Measurements from ENCODE around the gene KCNJ10. TPM values are rescaled to one million over a fixed set of nuclear protein-coding genes. Genes with fewer than 3 reads are reported as not detected.

The KCNJ10 gene
- total RNA-seq, 8 experiments from 2014 or later, result 0.18 to 3.9 (median 0.50) TPM

DNA sequence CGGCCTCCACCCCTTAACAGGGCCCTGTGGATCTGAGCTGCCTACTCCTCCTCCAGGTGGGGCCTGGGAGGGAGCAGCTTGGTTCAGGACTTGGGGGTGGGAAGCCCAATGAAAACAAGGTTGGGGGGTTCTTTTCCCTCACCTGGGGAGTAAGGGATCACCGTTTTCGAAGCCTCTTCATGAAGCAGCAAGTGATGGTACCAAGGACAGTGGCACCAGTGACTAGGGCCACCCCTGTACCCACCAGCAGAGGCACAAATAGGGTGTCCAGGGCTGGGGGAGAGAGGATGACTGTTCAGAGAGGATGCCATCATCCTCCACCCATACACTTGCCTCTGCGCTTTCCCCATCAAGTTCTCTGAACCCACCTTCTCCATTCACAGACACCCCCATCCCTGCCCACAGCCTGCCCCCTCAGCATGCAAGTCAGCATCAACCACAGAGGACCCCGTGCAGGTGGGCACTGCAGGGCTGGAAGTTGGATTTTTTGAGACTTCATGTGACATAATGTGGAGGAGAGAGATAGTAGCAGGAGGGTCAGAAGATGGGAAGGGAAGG lies 21.8 kb upstream of the KCNJ10 start:
- Histone ChIP-seq H3K27ac (no peak overlapping the region), H3K4me3 (no peak overlapping the region), H3K4me1 (replicated peaks in 1 of 2) (peaks cover 15 to 17% of the 10 kb centered on the region in 2 donors)
- in situ Hi-C loops (cut with MboI; ENCODE audit: low pct_unique_long_range_greater_than_20kb in 2 of 9, low sequenced_read_pairs in 9 of 9, unreplicated experiment in 9 of 9), result loop anchor here in 3 of 9 experiments (25.0 kb wide), 3 partner anchors 121 to 271 kb away; partner anchors contain the start of genes IGSF9 (in 2 of the 3), TAGLN2 (in 2 of the 3), NHLH1 (in 1 of the 3) and PEA15 (in 1 of the 3)
- 50 to 100% (median 78%) methylated on average over 1 to 4 of the region's 5 CpGs; no CpG with 5 or more reads in 6 of the 10 experiments for WGBS, 10 experiments
- no peak for ATAC-seq (replicated peaks in 6 of 8)

DNA sequence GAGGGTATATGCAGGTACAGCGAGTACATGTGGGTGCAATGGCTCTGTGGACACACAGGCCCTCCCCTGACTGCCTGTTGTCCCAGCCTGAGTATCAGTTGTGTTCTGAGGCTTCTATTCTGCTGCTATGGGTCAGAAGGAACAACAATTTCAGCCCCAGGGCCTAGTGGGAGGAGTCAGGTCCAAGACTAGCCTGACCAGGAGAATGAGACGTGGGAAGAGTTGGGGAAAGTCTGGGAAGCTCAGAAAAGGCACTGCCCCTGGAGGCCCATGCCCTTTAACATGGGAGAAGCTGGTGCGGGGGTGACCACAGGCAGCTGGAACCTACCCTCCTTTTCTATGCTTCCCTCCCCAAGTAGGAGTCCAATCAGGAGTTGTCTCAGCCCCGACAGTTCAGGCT lies 20.8 kb upstream of the KCNJ10 start:
- Histone ChIP-seq H3K4me1 (replicated peaks in 1 of 2) (peaks cover 8 to 11% of the 10 kb centered on the region in 2 donors), H3K27ac (no peak overlapping the region), H3K4me3 (no peak overlapping the region)
- peak in 3 of 8 experiments; percentile 28 to 51 (median 49) for ATAC-seq (replicated peaks in 6 of 8)
- 17 to 100% (median 89%) methylated on average over 1 to 3 of the region's 4 CpGs; no CpG with 5 or more reads in 5 of the 10 experiments for WGBS, 10 experiments
- in situ Hi-C loops (cut with MboI; ENCODE audit: low pct_unique_long_range_greater_than_20kb in 2 of 9, low sequenced_read_pairs in 9 of 9, unreplicated experiment in 9 of 9), result loop anchor here in 3 of 9 experiments (25.0 kb wide), 3 partner anchors 122 to 272 kb away; partner anchors contain the start of genes IGSF9 (in 2 of the 3), TAGLN2 (in 2 of the 3), NHLH1 (in 1 of the 3) and PEA15 (in 1 of the 3)

- in situ Hi-C loops (cut with MboI; ENCODE audit: low pct_unique_long_range_greater_than_20kb in 2 of 9, low sequenced_read_pairs in 9 of 9, unreplicated experiment in 9 of 9), result loop anchor here in 3 of 9 experiments (25.0 kb wide), 3 partner anchors 122 to 272 kb away; partner anchors contain the start of genes IGSF9 (in 2 of the 3), TAGLN2 (in 2 of the 3), NHLH1 (in 1 of the 3) and PEA15 (in 1 of the 3)
- 65 to 100% (median 83%) methylated on average over 1 to 3 of the region's 3 CpGs; no CpG with 5 or more reads in 3 of the 10 experiments for WGBS, 10 experiments
- H3K4me1 ChIP-seq (replicated peaks in 1 of 2), result peaks cover 3 to 7% of the 10 kb centered on the region in 2 donors
- no peak for ATAC-seq (replicated peaks in 6 of 8)
- H3K4me3 ChIP-seq, result no peak overlapping the region
- no peak overlapping the region for H3K27ac ChIP-seq
Observed at GRCh38 chr1:160089883-160090282, 19.9 kb upstream of the KCNJ10 start.

DNA sequence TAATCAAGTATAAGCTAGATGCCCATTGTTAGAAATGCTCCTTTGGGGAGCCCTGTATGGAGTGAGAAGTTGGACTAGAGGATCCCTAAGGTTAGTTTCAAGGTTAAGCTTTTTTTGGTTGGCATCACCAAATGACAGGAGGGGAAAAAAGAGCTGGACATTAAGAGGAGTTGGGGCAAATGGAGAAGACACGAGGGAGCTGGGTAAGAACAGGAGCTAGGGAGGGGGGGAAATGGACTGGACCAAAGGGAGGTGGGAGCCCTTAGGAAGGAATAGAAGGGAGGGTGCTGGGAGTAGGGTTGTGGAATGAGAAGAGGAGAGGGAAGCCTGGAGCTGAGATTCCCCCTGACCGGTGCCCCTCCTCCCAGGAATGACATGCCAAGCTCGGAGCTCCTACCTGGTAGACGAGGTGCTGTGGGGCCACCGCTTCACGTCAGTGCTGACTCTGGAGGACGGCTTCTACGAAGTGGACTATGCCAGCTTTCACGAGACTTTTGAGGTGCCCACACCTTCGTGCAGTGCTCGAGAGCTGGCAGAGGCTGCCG lies 17.2 kb upstream of the KCNJ10 start:
- in situ Hi-C loops (cut with MboI; ENCODE audit: low pct_unique_long_range_greater_than_20kb in 2 of 9, low sequenced_read_pairs in 9 of 9, unreplicated experiment in 9 of 9), result loop anchor here in 3 of 9 experiments (25.0 kb wide), 3 partner anchors 125 to 275 kb away; partner anchors contain the start of genes IGSF9 (in 2 of the 3), TAGLN2 (in 2 of the 3), NHLH1 (in 1 of the 3) and PEA15 (in 1 of the 3)
- no peak overlapping the region for H3K27ac ChIP-seq
- H3K4me3 ChIP-seq, result no peak overlapping the region
- no peak for ATAC-seq (replicated peaks in 6 of 8)
- peaks cover 3 to 7% of the 10 kb centered on the region in 2 donors for H3K4me1 ChIP-seq (replicated peaks in 1 of 2)
- WGBS, 10 experiments, result 20 to 100% (median 90%) methylated on average over 1 to 5 of the region's 12 CpGs; no CpG with 5 or more reads in 3 of the 10 experiments

DNA sequence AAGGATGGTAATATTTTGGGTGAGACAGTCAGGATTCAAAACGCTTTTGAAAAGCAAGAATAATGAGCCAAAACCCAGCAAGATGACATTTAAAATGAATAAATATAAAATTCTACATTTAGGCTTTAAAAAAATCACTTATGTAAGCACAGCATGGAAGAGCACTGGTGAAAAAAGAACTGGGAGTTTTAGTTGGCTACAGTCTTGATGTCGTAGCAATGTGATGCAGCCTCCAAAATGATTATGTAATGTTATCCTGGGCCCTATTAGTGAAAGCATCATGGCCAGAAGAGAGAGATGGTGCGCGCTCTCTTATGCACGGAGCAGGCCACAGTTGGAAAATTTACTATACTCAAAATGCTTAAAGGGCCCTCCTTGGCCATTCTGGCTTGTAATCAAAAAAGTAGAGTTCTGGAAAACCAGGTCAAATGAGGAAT lies 16.5 kb upstream of the KCNJ10 start:
- 0 to 86% (median 61%) methylated on average over 1 to 5 of the region's 5 CpGs for WGBS, 10 experiments
- H3K4me3 ChIP-seq, result no peak overlapping the region
- no peak overlapping the region for H3K27ac ChIP-seq
- in situ Hi-C loops (cut with MboI; ENCODE audit: low pct_unique_long_range_greater_than_20kb in 2 of 9, low sequenced_read_pairs in 9 of 9, unreplicated experiment in 9 of 9), result loop anchor here in 3 of 9 experiments (25.0 kb wide), 3 partner anchors 126 to 276 kb away; partner anchors contain the start of genes IGSF9 (in 2 of the 3), TAGLN2 (in 2 of the 3), NHLH1 (in 1 of the 3) and PEA15 (in 1 of the 3)
- H3K4me1 ChIP-seq (replicated peaks in 1 of 2), result peaks cover 9 to 12% of the 10 kb centered on the region in 2 donors
- ATAC-seq (replicated peaks in 6 of 8), result no peak

DNA sequence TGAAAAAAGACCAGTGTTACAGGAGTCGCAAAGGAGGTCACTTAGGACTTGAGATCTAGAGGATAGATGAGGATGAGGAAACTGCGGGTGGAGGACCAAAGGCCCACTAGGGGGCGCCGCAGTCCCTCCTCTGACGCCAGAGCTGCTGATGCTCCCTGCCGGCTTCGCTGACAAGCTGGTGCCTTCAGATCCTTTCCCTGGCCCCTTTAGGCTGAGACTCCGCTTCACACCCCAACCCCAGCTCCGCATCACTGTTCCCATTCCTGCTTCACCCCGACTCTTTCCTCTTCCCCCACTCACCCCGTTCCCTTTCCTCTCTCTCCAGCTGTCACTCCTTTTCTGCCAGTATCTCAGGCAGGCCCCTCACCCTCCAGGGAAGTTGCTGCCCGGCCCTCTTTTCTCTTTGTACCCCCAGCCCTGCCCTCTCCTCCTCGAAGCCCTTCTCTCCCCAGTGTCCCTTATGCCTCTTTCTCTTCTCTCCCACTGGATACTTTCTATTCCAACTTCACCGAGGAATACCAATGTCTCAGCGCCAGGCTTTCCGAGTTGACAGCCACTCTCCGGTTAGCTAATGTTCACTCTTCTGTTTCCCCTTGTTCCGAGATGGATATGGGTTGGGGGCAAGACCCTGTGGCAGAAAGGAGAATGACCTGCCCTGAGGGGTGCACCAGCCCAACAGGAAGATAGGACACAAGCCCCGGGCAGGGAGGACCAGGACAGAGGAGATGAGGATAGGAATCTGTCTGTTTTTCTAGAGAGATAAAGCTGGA lies 15.9 kb upstream of the KCNJ10 start:
- ATAC-seq (replicated peaks in 6 of 8), result peak; percentile 49 to 92 (median 58)
- H3K4me1 ChIP-seq (replicated peaks in 1 of 2), result peaks cover 13 to 15% of the 10 kb centered on the region in 2 donors
- no peak overlapping the region for H3K4me3 ChIP-seq
- H3K27ac ChIP-seq, result no peak overlapping the region
- in situ Hi-C loops (cut with MboI; ENCODE audit: low pct_unique_long_range_greater_than_20kb in 2 of 9, low sequenced_read_pairs in 9 of 9, unreplicated experiment in 9 of 9), result loop anchor here in 3 of 9 experiments (25.0 kb wide), 3 partner anchors 126 to 276 kb away; partner anchors contain the start of genes IGSF9 (in 2 of the 3), TAGLN2 (in 2 of the 3), NHLH1 (in 1 of the 3) and PEA15 (in 1 of the 3)
- 18 to 100% (median 48%) methylated on average over 1 to 11 of the region's 19 CpGs for WGBS, 10 experiments

- peaks cover 17 to 19% of the 10 kb centered on the region in 2 donors for H3K4me1 ChIP-seq (replicated peaks in 1 of 2)
- ATAC-seq (replicated peaks in 6 of 8), result no peak
- in situ Hi-C loops (cut with MboI; ENCODE audit: low pct_unique_long_range_greater_than_20kb in 2 of 9, low sequenced_read_pairs in 9 of 9, unreplicated experiment in 9 of 9), result loop anchor here in 3 of 9 experiments (25.0 kb wide), 3 partner anchors 127 to 277 kb away; partner anchors contain the start of genes IGSF9 (in 2 of the 3), TAGLN2 (in 2 of the 3), NHLH1 (in 1 of the 3) and PEA15 (in 1 of the 3)
- H3K4me3 ChIP-seq, result no peak overlapping the region
- WGBS, 10 experiments, result 64 to 100% (median 94%) methylated on average over 1 to 7 of the region's 30 CpGs; no CpG with 5 or more reads in 4 of the 10 experiments
- H3K27ac ChIP-seq, result no peak overlapping the region
Observed at GRCh38 chr1:160084771-160085321, 14.9 kb upstream of the KCNJ10 start.

DNA sequence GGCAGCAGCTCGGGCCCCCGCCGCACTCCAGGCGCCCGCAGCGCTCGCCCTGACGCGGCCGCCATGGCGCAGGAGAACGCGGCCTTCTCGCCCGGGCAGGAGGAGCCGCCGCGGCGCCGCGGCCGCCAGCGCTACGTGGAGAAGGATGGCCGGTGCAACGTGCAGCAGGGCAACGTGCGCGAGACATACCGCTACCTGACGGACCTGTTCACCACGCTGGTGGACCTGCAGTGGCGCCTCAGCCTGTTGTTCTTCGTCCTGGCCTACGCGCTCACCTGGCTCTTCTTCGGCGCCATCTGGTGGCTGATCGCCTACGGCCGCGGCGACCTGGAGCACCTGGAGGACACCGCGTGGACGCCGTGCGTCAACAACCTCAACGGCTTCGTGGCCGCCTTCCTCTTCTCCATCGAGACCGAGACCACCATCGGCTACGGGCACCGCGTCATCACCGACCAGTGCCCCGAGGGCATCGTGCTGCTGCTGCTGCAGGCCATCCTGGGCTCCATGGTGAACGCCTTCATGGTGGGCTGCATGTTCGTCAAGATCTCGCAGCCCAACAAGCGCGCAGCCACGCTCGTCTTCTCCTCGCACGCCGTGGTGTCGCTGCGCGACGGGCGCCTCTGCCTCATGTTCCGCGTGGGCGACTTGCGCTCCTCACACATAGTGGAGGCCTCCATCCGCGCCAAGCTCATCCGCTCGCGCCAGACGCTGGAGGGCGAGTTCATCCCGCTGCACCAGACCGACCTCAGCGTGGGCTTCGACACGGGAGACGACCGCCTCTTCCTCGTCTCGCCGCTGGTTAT lies 14.2 kb upstream of the KCNJ10 start:
- Histone ChIP-seq H3K4me3 (peak overlapping the region in 4 of 5 donors; percentile 9 to 24 (median 18)), H3K4me1 (replicated peaks in 1 of 2) (peaks cover 17 to 19% of the 10 kb centered on the region in 2 donors), H3K27ac (no peak overlapping the region)
- in situ Hi-C loops (cut with MboI; ENCODE audit: low pct_unique_long_range_greater_than_20kb in 2 of 9, low sequenced_read_pairs in 9 of 9, unreplicated experiment in 9 of 9), result loop anchor here in 3 of 9 experiments (25.0 kb wide), 3 partner anchors 128 to 278 kb away; partner anchors contain the start of genes IGSF9 (in 2 of the 3), TAGLN2 (in 2 of the 3), NHLH1 (in 1 of the 3) and PEA15 (in 1 of the 3)
- ATAC-seq (replicated peaks in 6 of 8), result peak in 4 of 8 experiments; percentile 10 to 83 (median 54)
- 5 to 79% (median 70%) methylated on average over 4 to 56 of the region's 96 CpGs; no CpG with 5 or more reads in 3 of the 10 experiments for WGBS, 10 experiments

DNA sequence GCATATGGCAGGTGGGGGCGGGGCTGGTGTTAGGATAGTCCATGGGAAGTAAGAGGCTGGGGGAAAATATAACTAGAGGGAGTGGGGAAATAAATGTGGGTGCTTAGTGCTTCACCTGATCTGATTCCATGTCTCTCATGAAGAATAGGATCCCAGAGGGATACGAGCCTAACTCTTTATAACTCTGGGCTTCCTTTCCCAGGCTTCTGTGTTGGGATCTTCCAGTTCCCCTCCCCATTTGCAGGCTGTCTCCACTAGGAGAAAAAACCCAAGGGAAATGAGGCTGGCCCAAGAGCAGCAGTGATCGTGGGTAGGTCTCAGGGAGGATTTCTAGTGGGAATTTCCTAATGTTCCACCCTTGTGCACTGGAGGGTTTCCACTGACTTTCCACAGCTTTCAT lies 13.0 kb upstream of the KCNJ10 start:
- in situ Hi-C loops (cut with MboI; ENCODE audit: low pct_unique_long_range_greater_than_20kb in 2 of 9, low sequenced_read_pairs in 9 of 9, unreplicated experiment in 9 of 9), result loop anchor here in 3 of 9 experiments (25.0 kb wide), 3 partner anchors 129 to 279 kb away; partner anchors contain the start of genes IGSF9 (in 2 of the 3), TAGLN2 (in 2 of the 3), NHLH1 (in 1 of the 3) and PEA15 (in 1 of the 3)
- WGBS, 10 experiments, result 0 to 100% (median 52%) methylated on average over 1 to 3 of the region's 3 CpGs; no CpG with 5 or more reads in 3 of the 10 experiments
- no peak for ATAC-seq (replicated peaks in 6 of 8)

DNA sequence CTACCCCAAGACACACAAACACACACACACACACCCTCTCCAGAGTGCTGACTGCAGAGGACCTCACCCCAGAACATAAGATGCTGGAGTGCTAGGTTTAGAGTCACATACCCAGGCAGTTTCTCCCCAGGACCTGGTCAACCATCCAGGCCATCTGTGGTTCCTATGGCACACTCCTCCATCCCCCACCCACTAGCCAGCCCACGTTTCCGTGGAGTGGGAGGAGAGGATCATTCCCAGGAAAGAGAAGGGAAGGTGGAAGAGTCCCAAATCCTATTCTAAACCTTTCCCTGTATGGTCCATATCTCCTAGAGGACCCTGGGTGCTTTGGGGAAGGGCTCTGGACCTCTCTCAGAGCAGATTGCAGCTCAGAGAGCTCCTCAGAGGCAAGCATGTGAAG lies 12.5 kb upstream of the KCNJ10 start:
- in situ Hi-C loops (cut with MboI; ENCODE audit: low pct_unique_long_range_greater_than_20kb in 2 of 9, low sequenced_read_pairs in 9 of 9, unreplicated experiment in 9 of 9), result loop anchor here in 3 of 9 experiments (25.0 kb wide), 3 partner anchors 130 to 280 kb away; partner anchors contain the start of genes IGSF9 (in 2 of the 3), TAGLN2 (in 2 of the 3), NHLH1 (in 1 of the 3) and PEA15 (in 1 of the 3)
- ATAC-seq (replicated peaks in 6 of 8), result no peak
- H3K27ac ChIP-seq, result no peak overlapping the region
- no peak overlapping the region for H3K4me3 ChIP-seq
- WGBS, 10 experiments, result 50% methylated on average over 2 of the region's 2 CpGs; no CpG with 5 or more reads in 8 of the 10 experiments
- peaks cover 17 to 19% of the 10 kb centered on the region in 2 donors for H3K4me1 ChIP-seq (replicated peaks in 1 of 2)

More for the DNA sequence above, 13.0 kb upstream of the KCNJ10 start:
- Histone ChIP-seq H3K4me1 (replicated peaks in 1 of 2) (peaks cover 17 to 19% of the 10 kb centered on the region in 2 donors), H3K27ac (no peak overlapping the region), H3K4me3 (no peak overlapping the region)
